HG03378 (cell line): Measurements from ENCODE around the gene SYT5.
"Not testable (repeated sequence)": the region's sequence is repeated elsewhere in the genome, so short reads cannot be mapped to it uniquely, and the experiment has no call there.

Experiments
- ATAC-seq: cut with Tn5 transposase; IDR thresholded peaks from one replicate; pipeline ENCODE4 v1.9.1; 2021; ENCODE audit warnings: mild to moderate bottlenecking, moderate library complexity; ENCODE audit not compliant: unreplicated experiment

SYT5 gene

DNA sequence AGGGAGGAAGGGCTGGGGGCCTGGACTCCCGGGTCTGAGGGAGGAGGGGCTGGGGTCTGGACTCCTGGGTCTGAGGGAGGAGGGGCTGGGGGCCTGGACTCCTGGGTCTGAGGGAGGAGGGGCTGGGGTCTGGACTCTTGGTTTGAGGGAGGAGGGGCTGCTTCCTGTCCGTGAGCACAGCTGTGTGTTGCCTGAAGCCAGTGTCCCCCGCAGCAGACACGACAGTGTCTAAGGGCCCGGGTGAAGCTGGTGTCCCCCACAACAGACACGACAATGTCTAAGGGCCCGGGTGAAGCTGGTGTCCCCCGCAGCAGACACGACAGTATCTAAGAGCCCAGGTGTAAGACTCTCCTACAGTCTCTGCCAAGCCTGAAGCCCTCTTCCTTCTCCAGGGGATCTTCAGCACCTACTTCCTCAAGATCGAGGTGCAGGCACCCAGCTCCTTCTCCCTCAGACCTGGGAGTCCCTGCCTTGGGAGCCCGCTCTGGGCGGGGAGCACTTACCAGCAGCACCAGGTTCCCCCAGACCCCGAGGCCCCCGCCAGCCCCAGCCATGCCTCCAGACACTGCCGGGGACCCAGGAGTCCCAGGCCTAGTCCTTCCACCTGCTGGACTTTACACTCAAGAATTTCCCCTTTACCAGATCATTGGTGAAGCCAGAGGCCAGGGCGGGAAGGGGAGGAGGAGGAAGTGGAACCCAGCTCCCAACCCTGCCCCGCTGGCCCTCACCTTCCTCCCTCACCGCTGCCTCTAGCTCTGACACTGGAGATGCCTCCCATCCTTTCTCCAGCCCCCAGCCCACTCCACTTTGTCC lies 29.0 kb upstream of the SYT5 start, which contains the start of gene PTPRH:
Gene PTPRH (minus strand): TSS at position 622 of the 813 bp plus-strand sequence. CDS start 68 bp downstream, at position 554.
- ATAC-seq, result no peak

DNA sequence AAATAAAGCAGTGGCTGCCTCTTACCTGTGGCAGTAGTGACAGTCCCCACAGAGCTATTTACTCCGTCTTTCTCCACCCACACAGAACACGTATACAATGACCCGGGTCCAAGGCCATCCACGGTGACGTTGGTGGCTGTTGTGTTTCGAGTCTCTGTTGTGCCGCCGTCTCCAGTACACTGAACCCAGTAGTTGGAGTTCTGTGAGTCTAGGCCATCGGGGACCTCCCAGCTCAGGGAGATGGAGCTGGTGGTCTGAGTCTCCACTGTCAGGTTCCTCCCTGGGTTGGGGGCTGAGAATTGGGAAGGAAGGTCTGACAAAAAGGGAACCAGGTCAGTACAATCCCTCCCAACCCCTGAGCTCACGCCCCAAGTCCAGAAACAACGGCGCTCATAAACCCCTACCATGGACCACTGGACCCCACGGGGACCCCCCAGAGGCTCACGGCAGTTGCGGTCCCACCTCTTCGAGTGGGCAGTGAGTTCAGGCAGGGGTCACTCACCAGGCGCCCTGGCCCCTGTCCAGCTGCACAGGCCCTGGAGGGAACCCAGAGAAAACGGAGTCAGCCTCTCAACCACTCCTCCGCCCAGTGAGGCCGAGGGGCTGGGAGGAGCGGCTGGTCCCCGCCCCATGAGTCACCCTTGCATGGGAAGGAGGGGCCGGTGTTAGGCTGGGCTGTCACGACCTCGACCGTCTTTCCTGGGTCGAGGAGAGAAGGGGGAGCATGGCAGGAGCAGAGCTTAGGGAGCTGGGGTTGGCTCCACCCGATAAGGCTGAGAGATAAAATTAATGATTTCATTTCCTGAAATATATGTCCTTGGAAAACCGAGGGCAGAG lies 26.8 kb upstream of the SYT5 start:
- no peak for ATAC-seq

DNA sequence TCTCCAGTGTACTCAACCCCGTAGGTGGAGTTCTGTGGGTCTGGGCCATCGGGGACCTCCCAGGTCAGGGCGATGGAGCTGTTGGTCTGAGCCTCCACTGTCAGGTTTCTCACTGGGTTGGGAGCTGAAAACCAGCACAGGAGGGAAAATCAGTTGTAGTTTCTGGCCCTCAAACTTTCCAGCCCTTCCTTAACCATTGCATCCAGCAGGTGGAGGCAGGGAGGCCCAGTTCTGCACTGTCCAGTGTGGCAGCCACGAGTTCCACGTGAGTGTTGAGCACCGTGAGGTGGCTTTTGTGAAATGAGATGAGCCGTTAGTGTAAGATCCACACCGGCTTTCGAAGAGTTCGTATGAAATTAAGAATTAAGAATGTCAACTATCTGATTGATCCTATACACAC lies 22.1 kb upstream of the SYT5 start:
- not testable (repeated sequence) for ATAC-seq

DNA sequence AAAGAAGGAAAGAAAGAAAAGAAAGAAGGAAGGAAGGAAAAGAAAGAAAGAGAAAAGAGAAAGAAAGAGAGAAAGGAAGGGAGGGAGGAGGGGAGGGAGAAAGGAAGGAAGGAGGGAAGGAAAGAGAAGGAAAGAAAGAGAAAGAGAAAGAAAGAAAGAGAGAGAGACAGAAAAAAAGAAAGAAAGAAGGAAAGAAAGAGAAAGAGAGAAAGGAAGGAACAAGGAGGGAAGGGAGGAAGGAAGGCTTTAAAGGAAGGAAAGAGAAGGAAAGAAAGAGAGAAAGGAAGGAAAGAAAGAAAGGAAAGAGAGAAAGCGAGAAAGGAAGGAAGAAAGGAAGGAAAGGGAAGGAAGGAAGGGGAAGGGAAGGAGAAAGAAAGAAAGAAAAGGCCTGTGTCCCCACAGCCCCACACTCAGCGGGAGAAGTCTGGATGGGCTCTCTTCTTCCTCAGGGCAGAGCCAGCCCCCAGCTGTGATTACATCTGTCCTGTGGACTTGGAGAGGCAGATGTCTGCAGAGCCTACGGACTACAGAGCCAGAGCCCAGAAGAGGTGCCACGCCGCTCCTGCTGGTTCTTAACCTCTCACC lies 19.6 kb upstream of the SYT5 start:
- ATAC-seq, result no peak

DNA sequence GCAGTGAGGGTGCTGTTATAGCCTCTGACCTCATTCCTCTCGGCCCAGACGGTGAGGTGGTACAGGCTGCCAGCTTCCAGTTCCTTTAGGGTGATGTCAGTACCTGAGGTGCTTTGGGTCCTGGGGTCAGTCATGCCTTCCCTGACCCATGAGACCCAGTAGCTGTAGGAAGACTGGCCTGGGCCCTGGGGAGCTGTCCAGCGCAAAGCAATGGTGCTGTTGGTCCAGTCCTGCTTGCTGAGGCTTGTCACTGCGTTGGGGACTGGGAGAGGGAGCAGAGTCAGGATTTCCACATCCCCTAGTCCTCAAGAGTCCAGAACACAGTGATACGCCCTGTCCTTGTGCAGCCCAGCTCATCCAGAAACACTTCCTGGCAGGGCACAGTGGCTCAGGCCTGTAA lies 18.6 kb upstream of the SYT5 start:
- no peak for ATAC-seq

DNA sequence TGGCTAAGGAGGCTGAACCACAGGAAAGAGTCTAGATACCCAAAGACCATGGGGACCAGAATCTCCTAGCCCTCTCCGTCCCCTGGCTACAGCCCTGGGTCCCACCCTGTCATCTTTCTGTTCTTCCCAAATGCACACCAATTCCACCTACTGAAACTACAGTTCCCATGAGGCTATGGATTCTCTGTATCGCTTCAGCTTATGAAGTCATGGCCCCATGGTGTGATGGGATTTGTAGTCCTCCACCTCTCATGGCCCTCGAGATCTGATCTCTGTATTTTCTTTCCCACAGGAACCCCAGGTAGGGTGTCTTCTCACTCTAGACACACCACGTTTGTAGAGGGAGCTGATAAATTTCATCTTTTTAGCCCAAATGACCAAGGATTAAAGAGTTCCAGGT lies 17.4 kb upstream of the SYT5 start:
- no peak for ATAC-seq

DNA sequence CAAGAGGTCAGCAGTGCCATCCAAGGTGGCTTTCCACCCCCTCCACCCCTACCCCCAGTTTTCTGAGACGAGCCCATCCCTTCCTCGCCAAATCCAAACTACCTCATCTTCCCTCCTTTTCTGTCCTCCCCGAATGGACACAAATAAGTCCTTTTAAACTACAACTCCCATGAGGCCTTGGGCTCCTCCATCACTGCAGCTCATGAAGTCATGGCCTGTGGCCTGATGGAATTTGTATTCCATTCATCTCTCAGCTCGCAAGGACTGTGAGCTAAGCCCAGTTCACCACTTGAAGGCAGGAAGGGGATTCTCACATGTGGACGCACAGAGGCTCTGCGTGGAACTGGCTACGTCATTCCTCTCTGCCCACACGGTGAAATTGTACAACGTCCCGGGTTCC lies 16.7 kb upstream of the SYT5 start:
- ATAC-seq, result no peak

DNA sequence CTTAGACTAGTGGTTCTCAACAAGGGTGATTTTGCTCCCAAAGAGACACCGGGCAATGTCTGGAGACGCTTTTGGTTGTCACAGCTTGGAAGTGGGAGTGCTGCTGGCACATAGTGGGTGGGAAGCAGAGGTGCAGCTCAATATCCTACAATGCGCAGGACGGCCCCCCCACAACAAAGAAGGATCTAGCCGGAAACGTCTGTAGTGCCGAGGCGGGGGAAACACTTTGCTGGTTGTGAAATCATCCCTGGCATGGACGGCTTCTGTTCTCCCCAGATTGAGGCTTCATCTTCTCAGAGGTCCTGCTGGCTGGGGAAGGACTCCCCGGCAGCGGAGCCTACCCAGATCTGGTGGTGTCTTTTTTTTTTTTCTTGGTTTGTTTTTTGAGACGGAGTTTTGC lies 13.4 kb upstream of the SYT5 start:
- no peak for ATAC-seq

DNA sequence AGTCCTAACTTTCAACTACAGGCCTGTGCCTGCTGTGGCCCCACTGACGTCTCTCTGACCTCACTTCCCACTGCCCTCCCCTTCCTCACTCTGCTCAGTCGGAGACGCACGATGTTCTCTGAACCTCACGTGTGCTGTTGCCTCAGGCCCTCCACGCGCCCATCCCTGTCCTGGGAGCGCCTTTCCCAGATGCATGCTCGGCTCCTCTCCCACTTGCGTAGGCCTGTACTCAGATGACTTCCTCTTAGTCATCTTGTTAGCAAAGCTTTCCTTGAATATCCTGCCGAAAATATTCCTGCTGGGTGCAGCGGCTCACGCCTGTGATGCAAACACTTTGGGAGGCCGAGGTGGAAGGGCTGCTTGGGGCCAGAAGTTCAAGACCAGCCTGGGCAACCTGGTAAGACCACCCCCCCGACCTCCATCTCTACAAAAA lies 9.3 kb upstream of the SYT5 start:
- ATAC-seq, result no peak

DNA sequence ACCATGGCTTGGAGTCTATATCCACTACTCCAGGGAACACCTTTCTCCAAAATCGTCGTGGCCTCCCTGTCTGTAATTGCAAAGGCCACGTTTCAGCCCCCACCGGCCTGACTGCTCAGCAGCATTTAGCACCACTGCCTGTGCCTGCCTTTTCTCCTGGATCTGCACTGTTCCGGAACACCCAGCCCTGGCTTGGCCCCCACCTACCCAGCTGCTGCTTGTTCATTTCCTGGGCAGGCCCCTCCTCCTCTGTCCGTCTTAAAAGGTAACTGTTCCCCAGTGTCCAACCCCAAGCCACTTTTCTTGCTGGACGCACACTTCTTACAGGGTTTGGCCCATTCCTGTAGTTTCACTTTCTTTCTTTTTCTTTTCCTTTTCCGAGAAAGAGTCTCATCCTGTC lies 8.5 kb upstream of the SYT5 start:
- no peak for ATAC-seq

DNA sequence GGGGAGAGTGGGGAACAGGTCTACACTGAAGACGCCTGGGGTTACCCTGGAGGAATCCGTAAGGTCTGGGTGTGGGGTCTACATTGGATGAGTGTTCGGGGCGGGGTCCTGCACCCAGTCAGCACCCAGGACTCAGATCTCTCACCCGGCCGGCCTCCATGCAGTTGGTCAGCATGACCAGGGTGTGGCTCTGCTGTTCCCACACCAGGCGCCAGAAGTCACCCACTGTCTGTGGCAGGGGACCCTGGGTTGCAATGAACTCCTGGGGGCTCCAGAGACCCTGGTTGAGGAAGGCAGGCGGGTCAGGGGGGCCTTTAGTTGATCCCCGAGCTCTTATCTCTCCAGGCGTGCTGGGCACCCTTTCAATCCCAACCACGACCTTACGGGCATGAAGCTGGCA lies 6.0 kb upstream of the SYT5 start:
- ATAC-seq, result no peak

DNA sequence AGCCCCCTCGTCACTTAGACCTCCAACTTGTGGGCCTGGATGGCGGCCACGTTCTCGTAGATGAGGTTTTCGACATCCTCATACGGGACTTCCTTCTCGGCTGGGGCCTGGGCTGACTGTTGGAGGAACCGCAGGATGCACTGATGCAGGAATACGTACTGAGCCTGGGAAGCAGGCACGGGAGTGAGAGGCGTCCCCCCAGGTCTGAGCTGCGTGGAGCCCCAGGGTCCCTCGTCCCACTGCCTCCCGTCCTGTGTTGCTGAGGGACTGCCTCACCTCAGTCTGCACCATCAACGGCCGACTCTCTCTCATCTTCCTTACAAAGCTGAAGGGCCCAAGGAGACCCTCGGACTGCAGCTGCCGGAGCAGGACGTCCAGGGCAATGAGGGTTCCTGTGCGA lies 1.7 kb upstream of the SYT5 start:
- ATAC-seq, result no peak

DNA sequence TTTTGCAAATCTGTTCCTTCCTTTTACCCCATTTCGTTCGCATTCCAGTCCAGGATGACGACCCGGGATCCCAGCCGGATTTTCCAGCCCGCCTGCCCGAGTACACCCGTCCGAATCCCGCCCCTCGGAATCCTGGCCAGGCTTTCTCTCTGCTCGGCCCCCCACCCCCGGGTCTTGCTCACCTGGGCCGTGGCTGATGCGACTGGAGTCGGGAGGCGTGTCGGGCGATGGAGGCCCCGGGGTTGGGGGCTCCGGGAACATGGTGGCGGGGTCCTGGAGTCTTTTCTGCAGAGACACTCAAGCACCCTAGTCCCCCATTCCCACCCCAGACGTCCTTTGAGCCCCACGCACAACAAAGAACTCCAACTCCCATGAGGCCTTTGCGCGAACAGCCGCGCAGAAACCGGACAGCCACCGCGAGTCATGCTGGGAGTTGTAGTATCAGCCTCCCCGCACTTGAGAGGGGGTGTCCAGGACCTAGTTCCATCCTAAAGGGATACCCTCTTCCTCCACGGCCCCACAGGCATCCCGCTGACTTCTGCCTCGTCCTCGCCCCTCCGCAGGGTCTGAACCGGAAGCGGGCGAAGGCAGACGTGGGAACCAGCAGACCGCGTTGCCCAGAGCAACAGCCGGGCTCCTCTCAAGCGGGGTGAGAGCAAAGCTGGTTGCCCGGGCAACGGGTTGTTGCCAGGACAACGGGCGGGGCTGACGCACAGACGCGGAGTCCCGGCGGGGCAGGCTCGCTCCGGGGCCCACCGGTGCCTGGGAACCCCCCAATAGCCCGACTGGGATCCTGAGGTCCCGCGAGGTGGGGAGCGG lies 1.1 kb downstream of the SYT5 start:
- no peak for ATAC-seq

DNA sequence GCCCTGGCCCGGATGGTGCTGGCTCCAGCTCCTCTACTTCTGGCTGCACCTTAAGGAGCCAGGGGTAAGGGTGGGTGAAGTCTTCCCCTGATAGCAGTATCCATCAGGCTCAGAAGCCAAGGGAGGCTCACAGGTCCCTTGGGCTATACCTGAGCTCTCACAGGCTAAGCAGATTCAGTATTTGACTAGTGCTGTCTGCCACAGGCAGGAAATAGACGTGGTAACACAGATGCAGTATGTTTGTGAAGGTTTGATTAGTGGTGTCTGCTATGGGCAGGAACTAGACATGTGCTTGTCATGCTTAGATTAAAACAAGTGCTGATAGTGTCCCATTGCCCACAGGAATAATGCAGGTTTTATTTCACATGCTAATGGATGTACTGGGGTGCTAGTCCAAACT lies 4.0 kb downstream of the SYT5 start:
- no peak for ATAC-seq

DNA sequence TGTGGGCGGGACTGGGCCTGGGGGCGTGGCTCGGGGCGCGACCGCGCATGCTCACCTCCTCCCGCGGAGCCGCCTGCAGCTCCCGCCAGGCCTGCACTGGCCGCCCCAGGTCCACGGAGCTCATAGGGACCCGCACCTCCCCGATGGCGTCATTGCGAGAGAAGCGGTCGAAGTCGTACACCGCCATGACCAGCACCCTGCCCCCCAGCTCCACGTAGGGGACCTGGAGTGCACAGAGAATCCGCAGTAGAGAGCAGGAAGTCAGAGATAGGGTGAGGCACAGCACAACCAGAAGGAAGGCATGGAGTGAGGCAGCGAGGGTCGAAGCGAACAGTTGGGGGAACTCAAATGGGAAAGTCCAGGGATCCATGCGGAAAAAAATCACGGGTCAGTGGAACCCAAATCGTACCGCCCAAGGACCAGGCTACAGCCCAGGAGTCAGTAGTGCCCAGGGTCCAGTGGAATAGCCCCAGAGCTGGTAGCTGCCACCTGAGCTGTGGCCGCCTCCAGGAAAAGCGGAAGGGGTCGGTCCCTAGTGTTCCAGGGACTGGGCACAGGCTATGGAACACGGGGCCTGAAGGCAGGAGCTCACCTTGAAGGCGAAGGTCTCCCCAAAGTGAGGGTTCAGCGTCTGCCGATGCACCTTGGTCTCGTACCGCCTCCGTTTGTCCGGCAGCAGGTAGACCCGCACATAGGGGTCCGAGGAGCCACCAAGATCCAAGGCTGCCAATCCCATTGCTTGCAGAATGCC lies 4.8 kb downstream of the SYT5 start:
- ATAC-seq, result no peak

DNA sequence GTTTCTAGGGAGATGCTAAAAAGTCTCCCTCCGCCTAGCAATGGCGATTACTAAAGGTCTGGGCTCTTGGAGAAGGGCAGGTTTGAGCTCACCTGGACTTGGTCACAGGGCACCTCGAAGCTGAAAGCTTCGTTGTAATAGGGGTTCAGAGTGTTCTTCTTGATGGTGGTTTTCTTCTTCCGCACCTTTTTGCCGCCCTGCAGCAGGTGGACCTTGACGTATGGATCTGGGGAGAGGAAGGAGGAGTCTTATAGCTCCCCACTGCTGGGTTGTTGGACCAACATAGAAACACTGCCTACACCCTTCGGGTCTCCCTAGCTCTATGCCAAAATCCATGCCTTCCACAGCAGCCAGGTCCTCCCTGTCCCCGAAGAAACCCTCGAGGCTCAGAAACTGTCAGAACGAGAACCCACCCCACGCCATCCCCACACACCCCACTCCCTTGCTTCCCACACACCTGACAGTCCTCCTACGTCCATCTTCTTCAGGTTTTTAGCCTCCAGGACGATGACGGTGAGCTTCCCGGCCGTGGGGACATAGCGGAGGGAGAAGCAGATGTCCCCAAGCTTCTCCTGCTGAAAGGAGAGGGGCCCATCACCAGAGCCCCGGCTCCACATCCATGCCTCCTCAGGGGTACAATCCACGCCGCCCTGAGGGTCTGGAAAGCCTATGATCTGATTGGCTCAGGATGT lies 5.5 kb downstream of the SYT5 start:
- no peak for ATAC-seq

DNA sequence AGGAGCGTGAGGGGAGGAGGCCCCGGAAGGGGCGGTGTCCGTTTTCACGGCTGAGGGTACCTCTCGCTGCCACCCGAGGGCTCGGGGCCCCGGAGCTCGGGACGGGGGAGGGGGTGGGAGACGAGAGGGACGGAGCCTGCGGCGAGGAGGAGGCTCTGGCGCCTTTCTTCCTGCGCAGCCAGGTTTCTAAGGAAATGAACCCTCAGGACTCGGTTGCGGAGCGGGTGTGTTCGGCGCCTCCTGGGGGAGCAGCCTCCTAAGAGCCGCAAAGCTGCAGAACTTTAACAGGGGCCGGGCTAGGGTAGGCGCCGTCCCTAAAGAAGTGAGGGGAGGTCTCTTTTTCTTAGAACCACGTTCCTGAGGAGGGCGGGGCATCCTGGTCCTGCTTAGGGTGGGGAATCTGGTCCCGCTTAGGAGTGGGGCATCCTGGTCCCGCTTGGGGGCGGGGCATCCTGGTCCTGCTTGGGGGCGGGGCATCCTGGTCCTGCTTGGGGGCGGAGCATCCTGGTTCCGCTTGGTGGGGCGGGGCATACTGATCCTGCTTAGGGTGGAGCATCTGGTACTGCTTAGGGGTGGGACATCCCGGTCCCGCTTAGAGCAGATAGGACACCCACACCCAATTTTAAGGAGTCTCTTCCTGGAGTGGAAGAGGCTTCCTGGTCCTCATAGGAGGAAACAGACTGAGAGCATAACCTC lies 6.2 kb downstream of the SYT5 start:
- ATAC-seq, result no peak

DNA sequence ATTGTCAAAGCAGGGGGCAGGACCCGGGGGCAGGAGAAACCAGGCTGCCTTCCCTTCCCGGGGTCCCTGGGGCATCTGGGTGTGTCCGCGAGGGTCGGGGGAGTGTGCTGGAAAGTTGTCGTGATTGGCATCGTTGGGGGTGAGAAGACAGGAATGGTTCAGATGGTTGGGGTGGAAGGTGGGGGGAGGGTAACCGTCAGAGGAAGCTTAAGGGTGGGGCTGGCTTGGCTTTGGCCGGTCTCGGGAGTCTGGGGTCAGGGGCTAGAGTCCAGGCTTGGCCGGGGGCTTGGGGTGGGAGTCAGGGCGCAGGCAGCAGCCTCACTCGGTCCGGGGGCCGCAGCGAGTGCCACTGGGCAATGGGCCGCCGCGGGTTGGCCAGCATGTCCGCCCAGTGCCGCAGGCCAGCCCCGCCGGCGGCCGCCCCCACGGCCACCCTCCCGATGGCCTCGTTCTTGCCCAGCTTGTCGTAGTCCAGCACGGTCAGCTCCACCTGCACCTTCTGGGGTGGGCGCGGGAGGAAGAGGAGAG lies 6.8 kb downstream of the SYT5 start:
- ATAC-seq, result no peak

DNA sequence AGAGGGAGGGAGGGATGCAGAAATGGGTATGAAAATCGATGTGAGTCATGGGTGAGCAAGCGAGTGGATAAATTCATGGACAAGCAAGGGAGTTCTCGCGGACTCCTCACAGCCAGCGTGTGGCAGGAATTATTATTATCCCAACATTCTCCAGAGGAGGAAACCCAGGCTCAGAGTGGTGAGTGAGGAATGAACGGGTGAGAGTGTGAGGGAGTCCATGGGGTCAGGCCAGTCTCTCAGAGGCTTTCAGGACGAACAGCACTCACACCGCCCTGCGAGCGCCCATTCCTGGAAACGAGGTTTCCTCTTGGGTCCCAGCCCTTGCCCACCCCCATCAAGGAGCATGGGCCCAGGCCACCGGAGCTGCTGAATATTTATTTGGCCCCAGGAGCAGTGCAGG lies 7.3 kb downstream of the SYT5 start:
- ATAC-seq, result no peak
